T-helper 17 cell (primary cell): ENCODE results near the gene MCM6. TPM values are rescaled to one million over a fixed set of nuclear protein-coding genes. Genes with fewer than 3 reads are reported as not detected.
"Not testable (repeated sequence)": the region's sequence is repeated elsewhere in the genome, so short reads cannot be mapped to it uniquely, and the experiment has no call there.

Experiments
- ATAC-seq: fragments of 150-1000 bp; cut with Tn5 transposase; 2 replicates; pipeline ENCODE4 v1.10.0; 2021; ENCODE audit warnings: mild to moderate bottlenecking, moderate library complexity
- DNase-seq, 3 donors: peaks; one replicate each; pipeline versions ENCODE4 v3.0.0 to v3.0.0-alpha.2; 2020 to 2021
- H3K9me3 ChIP-seq: one replicate; pipeline ENCODE4 v1.7.0; 2013; ENCODE audit warnings: low read length, mild to moderate bottlenecking; ENCODE audit not compliant: control insufficient read depth, poor library complexity, severe bottlenecking
- H3K27ac Mint-ChIP-seq: one replicate; pipeline ENCODE4 v1.8.0; 2022; ENCODE audit warnings: mild to moderate bottlenecking, moderate library complexity, mixed read lengths
- H3K27me3 Mint-ChIP-seq: one replicate; pipeline ENCODE4 v1.8.0; 2022; ENCODE audit warnings: mixed read lengths
- H3K36me3 Mint-ChIP-seq: one replicate; pipeline ENCODE4 v1.8.0; 2022; ENCODE audit warnings: low read depth, mixed read lengths
- H3K4me1 Mint-ChIP-seq: one replicate; pipeline ENCODE4 v1.8.0; 2022; ENCODE audit warnings: mild to moderate bottlenecking, mixed read lengths
- H3K4me3 Mint-ChIP-seq: one replicate; pipeline ENCODE4 v1.8.0; 2022; ENCODE audit warnings: mild to moderate bottlenecking, moderate library complexity, mixed read lengths
- total RNA-seq, 4 donors: library from RNA in 2 of 4; stranded (reverse) in 2 of 4; gene quantifications; one replicate each; pipeline ENCODE4 v1.2.3 and lab custom pipeline; 2022 to 2026

MCM6 gene
- total RNA-seq, 2 donors from 2014 or later: 19.5 to 30.9 TPM

- no peak overlapping the region for H3K27ac Mint-ChIP-seq
- H3K9me3 ChIP-seq: no peaks in the 10 kb centered on the region
- no peaks in the 10 kb centered on the region for H3K27me3 Mint-ChIP-seq
Observed at GRCh38 chr2:135826544-135826943, 49.7 kb downstream of the MCM6 start.

GRCh38 chr2:135825550-135826176 lies 50.6 kb downstream of the MCM6 start:
- H3K4me1 Mint-ChIP-seq: no peaks in the 10 kb centered on the region
- DNase-seq (no peak), ATAC-seq (no peak)
- no peaks in the 10 kb centered on the region for H3K9me3 ChIP-seq
- no peaks in the 10 kb centered on the region for H3K36me3 Mint-ChIP-seq
- no peak overlapping the region for H3K27ac Mint-ChIP-seq
- H3K27me3 Mint-ChIP-seq: no peaks in the 10 kb centered on the region
- no peak overlapping the region for H3K4me3 Mint-ChIP-seq

More at GRCh38 chr2:135826544-135826943, 49.7 kb downstream of the MCM6 start:
- DNase-seq: no peak
- Mint-ChIP-seq H3K36me3 (no peaks in the 10 kb centered on the region), H3K4me3 (no peak overlapping the region), H3K4me1 (no peaks in the 10 kb centered on the region)
- ATAC-seq: no peak

- Mint-ChIP-seq H3K4me3 (no peak overlapping the region), H3K27me3 (no peaks in the 10 kb centered on the region), H3K27ac (no peak overlapping the region), H3K36me3 (no peaks in the 10 kb centered on the region), H3K4me1 (peaks cover 4% of the 10 kb centered on the region)
- ATAC-seq (no peak), DNase-seq (no peak)
- H3K9me3 ChIP-seq: no peaks in the 10 kb centered on the region
Observed at GRCh38 chr2:135825131-135825530, 51.1 kb downstream of the MCM6 start.

GRCh38 chr2:135822855-135823254 lies 53.4 kb downstream of the MCM6 start:
- no peaks in the 10 kb centered on the region for H3K36me3 Mint-ChIP-seq
- H3K27me3 Mint-ChIP-seq: peaks cover 5% of the 10 kb centered on the region
- no peak overlapping the region for H3K27ac Mint-ChIP-seq
- ATAC-seq (no peak), DNase-seq (no peak)
- no peak overlapping the region for H3K4me3 Mint-ChIP-seq
- no peaks in the 10 kb centered on the region for H3K9me3 ChIP-seq
- H3K4me1 Mint-ChIP-seq: peaks cover 7% of the 10 kb centered on the region

GRCh38 chr2:135821190-135821589 lies 55.1 kb downstream of the MCM6 start:
- DNase-seq: no peak
- Mint-ChIP-seq H3K27ac (no peak overlapping the region), H3K36me3 (no peaks in the 10 kb centered on the region), H3K27me3 (peaks cover 5% of the 10 kb centered on the region), H3K4me3 (no peak overlapping the region), H3K4me1 (peaks cover 7% of the 10 kb centered on the region)
- no peaks in the 10 kb centered on the region for H3K9me3 ChIP-seq
- no peak for ATAC-seq

- no peaks in the 10 kb centered on the region for H3K9me3 ChIP-seq
- DNase-seq (no peak), ATAC-seq (peak; percentile 83)
- Mint-ChIP-seq H3K4me1 (peaks cover 7% of the 10 kb centered on the region), H3K36me3 (no peaks in the 10 kb centered on the region), H3K27ac (no peak overlapping the region), H3K4me3 (peak overlapping the region; percentile 51), H3K27me3 (peaks cover 5% of the 10 kb centered on the region)
Observed at GRCh38 chr2:135820003-135820618, 56.1 kb downstream of the MCM6 start.

GRCh38 chr2:135818937-135819610 lies 57.2 kb downstream of the MCM6 start:
- Mint-ChIP-seq H3K4me3 (peak overlapping the region; percentile 4), H3K27ac (no peak overlapping the region), H3K36me3 (no peaks in the 10 kb centered on the region), H3K27me3 (peaks cover 5% of the 10 kb centered on the region), H3K4me1 (peaks cover 7% of the 10 kb centered on the region)
- H3K9me3 ChIP-seq: no peaks in the 10 kb centered on the region
- DNase-seq: no peak
- ATAC-seq: no peak

- DNase-seq (no peak), ATAC-seq (no peak)
- Mint-ChIP-seq H3K36me3 (no peaks in the 10 kb centered on the region), H3K27ac (no peak overlapping the region), H3K4me1 (peaks cover 7% of the 10 kb centered on the region), H3K27me3 (peaks cover 5% of the 10 kb centered on the region), H3K4me3 (no peak overlapping the region)
- no peaks in the 10 kb centered on the region for H3K9me3 ChIP-seq
Observed at GRCh38 chr2:135817951-135818350, 58.3 kb downstream of the MCM6 start.

GRCh38 chr2:135817466-135817865 lies 58.8 kb downstream of the MCM6 start:
- no peaks in the 10 kb centered on the region for H3K9me3 ChIP-seq
- H3K4me1 Mint-ChIP-seq: peaks cover 7% of the 10 kb centered on the region
- peaks cover 5% of the 10 kb centered on the region for H3K27me3 Mint-ChIP-seq
- ATAC-seq (no peak), DNase-seq (no peak)
- H3K27ac Mint-ChIP-seq: no peak overlapping the region
- H3K4me3 Mint-ChIP-seq: no peak overlapping the region
- H3K36me3 Mint-ChIP-seq: no peaks in the 10 kb centered on the region

- Mint-ChIP-seq H3K27ac (no peak overlapping the region), H3K4me1 (peaks cover 5% of the 10 kb centered on the region), H3K4me3 (no peak overlapping the region), H3K36me3 (no peaks in the 10 kb centered on the region), H3K27me3 (peaks cover 5% of the 10 kb centered on the region)
- DNase-seq (no peak), ATAC-seq (no peak)
- H3K9me3 ChIP-seq: no peaks in the 10 kb centered on the region
Observed at GRCh38 chr2:135815269-135815668, 61.0 kb downstream of the MCM6 start.

GRCh38 chr2:135812907-135813511 lies 63.2 kb downstream of the MCM6 start:
- no peaks in the 10 kb centered on the region for H3K4me1 Mint-ChIP-seq
- H3K36me3 Mint-ChIP-seq: no peaks in the 10 kb centered on the region
- no peaks in the 10 kb centered on the region for H3K27me3 Mint-ChIP-seq
- H3K9me3 ChIP-seq: no peaks in the 10 kb centered on the region
- ATAC-seq: no peak
- no peak overlapping the region for H3K27ac Mint-ChIP-seq
- H3K4me3 Mint-ChIP-seq: no peak overlapping the region
- no peak for DNase-seq

- H3K4me1 Mint-ChIP-seq, H3K9me3 ChIP-seq, H3K4me3 Mint-ChIP-seq, H3K27me3 Mint-ChIP-seq, ATAC-seq, H3K27ac Mint-ChIP-seq, H3K36me3 Mint-ChIP-seq, DNase-seq: not testable (repeated sequence)
Observed at GRCh38 chr2:135807874-135808273, 68.4 kb downstream of the MCM6 start.

GRCh38 chr2:135803278-135803677 lies 73.0 kb downstream of the MCM6 start:
- Mint-ChIP-seq H3K36me3 (peaks cover 4% of the 10 kb centered on the region), H3K27me3 (no peaks in the 10 kb centered on the region), H3K4me3 (no peak overlapping the region), H3K4me1 (no peaks in the 10 kb centered on the region), H3K27ac (no peak overlapping the region)
- DNase-seq (no peak), ATAC-seq (no peak)
- H3K9me3 ChIP-seq: no peaks in the 10 kb centered on the region
